DMS79 treated with DMSO at 0.1 percent for 48 hours (cell line): Measurements from ENCODE around the gene OGFOD1.

ENCODE experiments used
- DNase-seq: peaks from one replicate; lab custom pipeline; 2025; lab: John Stamatoyannopoulos, UW

The OGFOD1 gene

DNA sequence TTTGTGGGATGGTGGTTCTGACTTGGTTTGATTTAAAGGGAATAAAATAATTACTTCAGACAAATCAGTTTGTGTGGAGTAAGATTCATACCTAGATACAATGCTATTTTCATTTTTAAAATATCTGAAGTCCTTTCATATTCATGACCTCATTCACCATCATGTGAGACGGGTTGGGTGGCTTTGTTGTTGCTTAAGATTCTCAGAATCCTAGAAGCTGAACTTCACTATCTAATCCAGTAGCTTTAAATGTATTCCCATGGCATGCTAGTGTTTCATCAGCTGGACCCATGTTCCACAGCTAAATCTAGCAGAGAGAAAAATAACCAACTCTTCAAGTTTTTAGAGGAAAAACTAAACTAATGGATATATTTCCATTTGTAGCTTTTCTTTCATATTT lies 23.3 kb upstream of the OGFOD1 start:
- no peak for DNase-seq

DNA sequence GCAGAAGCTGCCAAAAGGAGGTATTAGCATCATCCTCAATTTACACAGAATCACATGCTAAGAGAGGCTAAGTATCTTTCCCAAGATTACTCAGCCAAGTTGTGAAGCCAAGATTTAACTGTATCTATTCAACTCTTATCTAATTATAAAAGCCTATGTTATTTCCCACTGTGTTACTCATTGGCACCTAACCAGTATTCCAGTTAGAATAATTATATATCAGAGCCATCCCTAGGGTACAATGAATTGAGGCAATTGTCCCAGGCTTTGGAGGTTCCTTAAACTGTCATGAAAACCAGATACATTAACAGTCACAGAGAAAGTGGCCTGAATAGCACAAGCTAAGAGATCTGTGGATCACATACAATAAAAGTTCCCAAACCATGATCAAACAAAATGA lies 15.1 kb upstream of the OGFOD1 start:
- no peak for DNase-seq

DNA sequence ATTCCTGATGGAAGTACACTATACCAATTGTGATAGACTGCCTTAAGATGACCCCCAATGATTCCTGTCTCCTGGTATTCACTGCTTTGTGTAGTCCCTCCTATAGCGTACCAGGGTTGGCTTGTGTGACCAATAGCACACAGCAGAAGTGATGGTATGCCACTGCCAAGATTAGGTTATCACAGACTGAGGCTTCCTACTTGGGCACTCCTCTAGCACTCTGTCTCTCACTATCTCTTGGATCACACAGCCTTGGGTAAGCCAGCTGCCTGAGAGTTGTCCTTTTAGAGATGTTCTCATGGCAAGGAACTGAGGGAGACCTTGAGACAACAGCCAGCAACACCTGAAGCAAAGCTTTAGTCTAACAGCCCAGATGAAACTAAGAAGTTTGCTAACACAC lies 13.3 kb upstream of the OGFOD1 start:
- no peak for DNase-seq

DNA sequence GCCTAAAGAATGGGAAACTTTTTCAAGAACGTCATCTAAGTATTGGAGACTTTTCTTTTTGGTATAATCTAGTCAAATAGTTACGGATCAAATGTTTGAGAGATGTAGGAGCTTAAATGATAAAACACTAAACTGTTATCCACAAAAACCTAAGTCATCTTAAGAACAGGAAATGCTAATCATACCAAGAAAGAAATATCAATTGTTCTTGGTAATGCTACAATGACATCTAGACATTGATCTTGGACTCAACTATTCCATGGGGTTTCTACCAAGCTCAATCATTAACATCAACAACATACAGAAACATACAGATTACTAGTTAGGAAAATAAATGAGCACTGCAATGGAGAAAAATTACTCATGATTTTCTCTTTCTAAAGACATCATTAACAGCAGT lies 4.1 kb upstream of the OGFOD1 start:
- no peak for DNase-seq

DNA sequence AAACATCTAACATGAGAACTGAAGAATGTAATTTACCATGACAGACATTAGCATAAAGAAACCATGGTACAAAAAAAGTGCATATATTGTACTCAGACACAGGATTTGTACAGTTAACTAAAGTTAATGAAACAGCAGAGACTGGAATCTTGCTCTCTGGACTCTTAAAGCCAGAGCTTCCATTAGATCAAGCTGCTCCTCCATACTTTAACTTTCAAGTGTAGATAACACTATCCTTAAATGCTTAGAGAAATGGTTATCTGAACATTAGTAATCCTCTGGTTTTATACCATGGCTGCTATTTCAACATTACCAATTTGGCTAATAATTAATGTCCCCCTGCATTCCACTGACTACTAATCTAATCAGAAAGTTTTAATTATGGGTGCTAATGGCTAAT lies 3.3 kb upstream of the OGFOD1 start:
- DNase-seq, result no peak

DNA sequence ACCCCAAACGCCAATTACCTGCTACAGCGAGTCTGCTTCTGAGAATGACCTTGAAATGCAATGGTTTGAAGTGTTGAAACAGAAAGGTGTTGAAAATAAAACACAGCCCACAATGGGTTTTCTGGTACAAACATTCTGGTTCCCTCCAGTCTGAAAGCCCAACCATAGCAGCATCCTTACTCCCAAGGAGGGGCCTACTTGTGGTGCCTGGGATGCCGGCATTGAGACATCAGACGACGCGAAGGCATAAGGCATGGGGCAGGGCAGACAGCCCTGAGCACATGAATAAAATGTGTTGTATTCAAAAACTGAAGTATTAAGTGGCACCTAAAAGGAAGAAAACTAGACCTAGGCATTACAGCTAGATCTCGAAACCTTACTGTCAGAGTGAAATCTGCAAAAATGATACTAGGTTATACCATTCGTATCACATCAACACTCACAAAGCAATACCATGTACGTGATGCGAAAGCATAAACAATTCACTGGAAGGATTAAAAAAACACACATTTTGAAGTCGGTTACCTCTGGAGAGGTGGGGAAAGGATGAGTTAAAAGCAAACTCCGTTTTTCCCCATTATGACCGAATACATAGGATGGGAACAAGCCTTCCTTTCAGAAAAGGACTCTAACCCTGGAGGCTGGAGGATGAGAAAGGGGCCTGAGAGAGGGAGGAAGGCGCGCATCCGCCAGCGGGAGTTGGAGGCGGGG lies 924 bp upstream of the OGFOD1 start:
- peak; percentile 20 for DNase-seq

DNA sequence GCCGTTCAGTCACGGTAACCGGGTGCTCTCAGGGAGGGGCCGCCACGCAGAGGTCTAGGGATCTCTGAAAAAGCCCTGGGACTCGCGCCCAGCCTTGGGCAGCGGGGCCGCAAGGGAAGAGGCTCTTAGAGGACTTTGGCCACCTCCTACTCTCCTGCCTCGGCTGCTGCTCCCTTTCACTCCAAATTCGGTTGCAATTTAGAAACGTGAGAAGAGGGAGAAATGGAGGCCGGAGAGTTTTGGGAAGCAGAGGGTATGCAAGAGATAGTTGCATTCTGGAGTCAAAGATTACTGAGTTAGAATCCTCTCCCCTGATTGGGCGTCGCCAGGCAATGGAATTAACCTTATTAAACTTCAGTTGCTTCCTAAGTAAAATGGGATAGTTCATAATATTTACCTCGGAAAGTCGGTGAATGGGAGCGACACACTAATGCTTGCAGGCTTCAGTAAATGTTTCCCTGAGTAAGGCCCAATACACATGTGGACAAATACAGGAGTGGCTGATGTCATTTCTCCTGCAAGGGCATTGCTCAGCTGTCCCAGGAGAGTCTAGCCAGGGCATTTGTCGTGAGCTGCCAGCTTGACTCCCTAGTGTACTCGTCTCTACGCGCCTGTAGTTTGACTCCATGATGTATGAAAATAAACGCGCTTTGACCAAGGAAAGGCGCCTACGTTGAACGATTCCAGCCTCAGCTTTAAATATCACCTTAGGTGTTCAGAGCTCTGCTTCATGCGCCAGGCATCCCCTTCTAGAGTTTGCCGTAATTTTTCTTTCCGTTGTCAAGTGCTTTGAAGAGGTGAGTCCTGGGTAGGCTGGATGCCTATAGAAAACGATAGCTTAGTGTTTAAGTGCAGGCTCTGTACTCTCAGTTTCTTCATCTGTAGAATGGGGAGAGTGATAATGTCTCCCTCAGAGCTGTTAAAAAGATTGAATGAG lies 667 bp downstream of the OGFOD1 start:
- DNase-seq, result peak; percentile 19

DNA sequence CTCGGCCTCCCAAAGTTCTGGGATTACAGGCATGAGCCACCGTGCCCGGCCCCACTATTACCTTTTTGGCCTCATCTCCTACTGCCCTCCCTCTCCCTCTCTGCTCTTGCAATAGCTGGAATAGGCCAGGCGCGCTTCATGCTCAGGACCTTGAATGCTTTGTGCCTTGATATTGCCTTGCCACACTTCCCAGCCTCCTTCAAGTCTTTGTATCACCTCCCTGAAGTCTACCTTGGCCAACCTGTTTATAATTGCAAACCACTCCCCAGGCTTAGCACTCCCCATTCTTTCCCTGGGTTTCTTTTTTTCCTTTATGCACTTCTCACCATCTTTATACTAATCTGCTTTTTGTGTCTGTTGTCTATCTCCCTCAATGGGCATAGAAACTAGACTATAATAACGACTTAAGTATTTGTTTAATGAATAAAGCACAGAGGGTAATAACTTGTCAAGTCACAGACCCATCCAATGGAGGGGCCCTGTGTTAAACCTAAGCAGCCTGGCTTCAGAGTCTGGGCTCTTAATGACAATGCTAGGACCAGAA lies 6.6 kb downstream of the OGFOD1 start:
- DNase-seq, result no peak

DNA sequence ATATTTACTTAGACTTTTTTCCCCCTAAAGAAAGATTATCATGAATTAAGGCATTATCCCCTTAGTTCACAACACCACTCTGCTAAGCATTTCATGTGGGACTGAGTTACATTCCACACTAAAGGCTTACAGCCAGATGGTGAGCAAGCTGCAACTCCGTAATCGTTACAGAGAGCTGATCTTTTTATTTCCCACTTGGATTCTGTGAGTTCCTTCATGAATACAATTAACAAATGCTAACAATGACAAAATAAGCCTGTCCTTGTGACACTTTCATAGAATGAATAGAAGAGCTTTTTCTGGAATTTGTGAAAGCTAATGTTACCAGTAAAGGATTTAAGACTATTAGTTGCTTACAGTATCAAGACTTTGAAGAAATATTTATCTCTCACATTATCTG lies 8.7 kb downstream of the OGFOD1 start:
- DNase-seq, result no peak

DNA sequence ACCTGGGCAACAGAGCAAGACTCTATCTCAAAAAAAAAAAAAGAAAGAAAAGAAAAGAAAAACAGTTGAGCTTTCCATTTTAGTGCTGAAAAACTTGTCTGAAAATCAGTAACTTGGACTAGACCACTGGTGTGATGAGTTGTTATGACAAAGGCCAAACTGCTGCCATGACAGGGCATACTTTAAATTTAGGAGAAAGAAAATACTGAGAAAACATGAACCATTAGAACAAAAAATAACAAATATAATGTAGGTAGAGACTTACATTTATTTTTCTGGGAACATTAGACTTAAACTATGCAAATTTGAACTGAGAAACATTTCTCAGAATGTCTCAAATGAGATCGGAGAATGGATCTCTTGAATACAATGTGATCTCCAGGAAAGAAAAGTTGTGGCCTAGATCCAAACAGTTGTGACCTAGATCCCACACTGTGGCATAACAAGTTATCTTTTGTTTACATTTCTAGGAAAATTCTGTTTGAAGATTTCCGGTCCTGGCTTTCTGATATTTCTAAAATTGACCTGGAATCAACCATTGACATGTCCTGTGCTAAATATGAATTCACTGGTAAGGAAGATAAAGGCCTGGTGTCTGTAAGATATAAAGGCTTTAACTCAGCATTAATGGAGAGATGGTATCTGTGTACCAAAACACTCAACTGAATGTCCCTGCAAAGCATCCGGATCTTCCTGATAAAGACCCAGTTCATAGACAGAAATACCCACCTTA lies 10.9 kb downstream of the OGFOD1 start:
- DNase-seq, result no peak

DNA sequence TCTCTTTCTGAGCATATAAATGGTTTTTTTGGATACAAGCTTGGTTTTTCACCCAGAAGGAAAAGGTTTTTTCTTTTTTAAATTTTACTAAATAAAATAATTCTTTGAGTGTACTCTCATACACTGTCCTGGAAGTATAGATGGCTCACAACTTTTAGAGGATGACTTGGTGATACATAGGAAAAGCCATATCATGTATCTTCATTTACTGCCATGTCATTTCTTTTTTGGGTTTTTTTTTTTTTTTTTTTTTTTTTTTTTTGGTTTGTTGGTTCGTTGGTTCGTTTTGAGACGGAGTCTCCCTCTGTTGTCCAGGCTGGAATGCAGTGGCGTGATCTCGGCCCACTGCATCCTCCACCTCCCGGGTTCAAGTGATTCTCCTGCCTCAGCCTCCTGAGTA lies 11.8 kb downstream of the OGFOD1 start:
- no peak for DNase-seq

DNA sequence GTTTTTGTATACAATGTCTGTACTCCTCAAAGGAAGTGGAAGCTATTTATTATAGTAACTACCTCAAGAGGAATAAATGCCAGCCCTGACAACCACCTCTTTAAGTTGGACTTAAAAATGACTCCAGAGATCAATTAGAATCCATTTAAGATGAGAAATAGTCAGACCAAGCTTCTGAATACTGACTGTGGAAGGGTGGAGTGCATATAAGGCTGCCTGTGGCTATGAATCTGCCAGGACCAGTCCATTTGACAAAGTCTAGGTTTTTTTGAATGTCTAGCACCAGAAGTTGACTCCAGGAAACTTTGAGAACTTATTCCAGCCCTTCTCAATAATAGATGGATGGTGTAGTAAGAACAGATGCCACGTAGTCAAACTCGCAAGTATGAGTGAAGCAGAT lies 15.0 kb downstream of the OGFOD1 start:
- no peak for DNase-seq

DNA sequence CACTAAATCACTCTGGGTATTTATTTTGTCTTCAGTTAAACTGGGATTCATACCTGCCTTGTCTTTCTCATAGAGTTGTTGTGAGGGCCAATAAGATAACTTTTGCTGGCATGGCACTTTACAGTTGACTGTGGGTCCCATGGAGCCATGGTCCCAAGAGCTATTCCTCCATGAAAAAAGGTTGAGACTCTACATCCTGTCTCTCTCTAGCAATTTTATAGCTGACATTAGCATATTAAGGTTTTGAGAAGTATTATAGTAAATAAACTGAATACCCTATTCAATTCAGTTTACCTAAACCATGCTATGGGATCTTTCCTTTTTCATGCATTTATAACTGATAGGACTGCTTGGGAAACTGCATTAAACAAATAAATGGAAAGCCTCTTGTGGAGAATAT lies 17.4 kb downstream of the OGFOD1 start:
- DNase-seq, result no peak

DNA sequence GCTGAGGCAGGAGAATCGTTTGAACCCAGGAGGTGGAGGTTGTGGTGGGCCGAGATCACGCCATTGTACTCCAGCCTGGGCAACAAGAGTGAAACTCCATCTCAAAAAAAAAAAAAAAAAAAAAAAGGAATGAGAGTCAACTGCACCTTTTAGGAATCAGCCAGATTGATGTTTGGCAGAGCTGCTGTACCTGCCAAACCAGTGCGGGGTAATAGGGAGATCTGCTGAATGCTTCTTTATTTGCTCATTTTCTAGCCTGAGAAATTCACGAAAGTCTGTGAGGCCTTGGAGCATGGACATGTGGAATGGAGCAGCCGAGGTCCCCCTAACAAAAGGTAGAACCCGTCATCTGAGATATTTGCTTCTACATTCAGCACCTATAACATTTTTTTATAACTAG lies 18.4 kb downstream of the OGFOD1 start:
- DNase-seq, result no peak

DNA sequence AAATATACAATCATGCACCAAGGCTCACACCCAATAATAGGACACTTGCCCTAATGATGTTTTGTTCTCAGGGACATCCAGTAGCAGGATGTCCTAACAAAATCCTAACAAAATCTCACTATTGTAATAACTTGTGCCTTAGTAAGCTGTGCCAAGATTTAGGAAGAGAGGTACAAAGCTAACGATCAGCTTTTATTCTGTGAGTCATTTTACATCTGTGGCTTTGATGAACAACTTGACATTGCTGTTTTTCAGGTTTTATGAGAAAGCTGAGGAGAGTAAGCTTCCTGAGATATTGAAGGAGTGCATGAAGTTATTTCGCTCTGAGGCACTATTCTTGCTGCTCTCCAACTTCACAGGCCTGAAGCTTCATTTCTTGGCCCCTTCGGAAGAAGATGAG lies 18.9 kb downstream of the OGFOD1 start:
- no peak for DNase-seq

DNA sequence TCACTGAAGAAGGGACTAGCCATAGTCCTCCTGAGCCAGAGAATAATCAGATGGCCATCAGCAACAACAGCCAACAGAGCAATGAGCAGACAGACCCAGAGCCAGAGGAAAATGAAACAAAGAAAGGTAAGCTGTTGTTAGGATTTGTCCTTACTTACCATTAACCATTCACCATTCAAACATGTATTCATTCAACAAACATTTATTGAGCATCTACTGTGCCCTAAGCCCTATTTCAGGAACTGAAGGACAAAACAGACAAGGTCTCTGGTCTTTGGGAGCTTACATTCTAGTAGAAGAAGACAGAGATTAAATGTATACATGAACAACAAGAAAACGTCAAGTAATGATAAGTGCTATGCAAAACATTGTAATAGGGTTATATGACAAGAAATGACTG lies 19.3 kb downstream of the OGFOD1 start:
- no peak for DNase-seq

DNA sequence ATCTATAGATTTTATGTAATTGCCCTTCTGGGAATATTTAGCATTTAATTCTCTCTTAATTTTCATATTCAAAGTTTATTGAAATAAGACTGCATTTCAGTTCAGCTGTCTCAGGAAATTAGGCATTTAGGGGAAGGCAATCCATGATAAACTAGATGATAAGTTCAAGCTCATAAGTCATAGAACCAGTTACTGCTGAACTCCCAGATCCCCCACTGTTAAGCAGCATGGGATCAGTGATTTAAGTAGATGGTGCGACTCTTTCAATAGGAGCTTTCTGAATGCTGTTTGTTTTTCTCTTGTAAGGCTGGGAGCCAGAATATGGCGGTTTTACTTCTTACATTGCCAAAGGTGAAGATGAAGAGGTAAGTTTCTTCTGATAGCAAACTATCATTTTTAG lies 23.8 kb downstream of the OGFOD1 start:
- DNase-seq, result no peak

DNA sequence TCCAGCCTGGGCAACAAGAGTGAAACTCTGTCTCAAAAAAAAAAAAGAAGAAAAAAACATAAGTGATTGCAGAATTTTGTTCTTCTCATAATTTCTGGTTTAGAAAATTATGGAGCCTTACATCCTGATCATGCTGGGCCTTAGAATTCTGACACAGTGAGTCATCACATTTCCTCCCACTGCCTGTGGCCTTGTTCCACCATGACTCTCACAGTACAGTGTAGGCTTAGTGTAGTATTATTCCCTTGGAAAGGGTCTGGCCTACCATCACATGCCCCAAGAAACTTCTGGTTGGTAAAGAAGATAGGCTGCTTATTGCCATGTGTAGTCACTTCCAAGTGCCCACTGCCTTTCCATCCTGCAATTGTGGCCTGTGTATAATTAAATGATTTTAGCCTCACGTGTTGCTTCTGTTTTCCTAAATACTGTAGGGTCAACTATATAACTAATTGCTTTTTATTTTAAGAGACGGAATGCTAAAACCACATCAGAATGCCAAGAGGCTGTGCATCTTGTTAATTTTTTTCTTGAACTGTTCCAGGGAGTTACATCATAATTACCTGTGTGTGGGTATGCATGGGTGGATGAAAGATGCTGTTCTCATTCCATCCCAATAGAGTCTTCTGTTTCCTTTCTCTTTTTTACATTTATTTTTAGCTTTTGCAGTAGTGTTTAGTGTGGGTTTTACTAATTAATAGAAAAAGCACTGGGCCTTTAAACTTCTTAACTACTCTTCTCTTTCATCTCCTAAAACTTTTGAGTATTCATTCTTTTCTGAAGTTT lies 25.9 kb downstream of the OGFOD1 start:
- no peak for DNase-seq

DNA sequence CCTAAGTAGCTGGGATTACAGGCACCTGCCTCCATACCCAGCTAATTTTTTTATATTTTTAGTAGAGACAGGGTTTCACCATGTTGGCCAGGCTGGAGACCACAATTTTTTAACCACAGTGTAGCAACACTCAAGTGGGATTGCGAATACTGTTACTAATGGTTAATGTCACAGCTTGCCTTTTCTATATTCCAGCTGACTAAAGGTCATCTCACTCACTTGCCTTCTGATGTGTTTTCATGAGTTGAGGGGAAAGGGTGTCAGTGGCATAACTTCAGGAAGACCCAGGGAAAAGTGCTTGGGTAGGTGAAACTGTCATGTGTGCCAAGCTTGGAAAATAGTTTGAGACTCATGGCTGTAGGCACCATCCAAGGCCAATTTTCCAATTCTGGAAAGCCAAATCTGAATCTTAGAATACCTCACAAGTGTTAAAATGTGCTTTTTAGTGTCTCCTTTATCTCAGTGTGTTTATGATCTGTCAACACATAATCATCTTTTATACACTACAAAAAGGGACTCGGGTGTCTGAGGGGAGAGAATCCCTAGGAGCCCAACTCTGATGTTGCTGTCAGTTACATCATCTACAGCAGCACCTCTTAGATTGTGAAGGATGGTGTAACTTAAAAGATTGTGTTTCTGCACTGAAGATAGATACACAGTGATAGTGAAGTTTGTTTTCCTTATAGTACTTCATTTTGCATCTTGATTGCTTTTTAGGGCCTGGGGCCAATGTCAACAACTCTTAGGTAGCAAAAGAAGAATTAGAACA lies 27.1 kb downstream of the OGFOD1 start:
- DNase-seq, result no peak

DNA sequence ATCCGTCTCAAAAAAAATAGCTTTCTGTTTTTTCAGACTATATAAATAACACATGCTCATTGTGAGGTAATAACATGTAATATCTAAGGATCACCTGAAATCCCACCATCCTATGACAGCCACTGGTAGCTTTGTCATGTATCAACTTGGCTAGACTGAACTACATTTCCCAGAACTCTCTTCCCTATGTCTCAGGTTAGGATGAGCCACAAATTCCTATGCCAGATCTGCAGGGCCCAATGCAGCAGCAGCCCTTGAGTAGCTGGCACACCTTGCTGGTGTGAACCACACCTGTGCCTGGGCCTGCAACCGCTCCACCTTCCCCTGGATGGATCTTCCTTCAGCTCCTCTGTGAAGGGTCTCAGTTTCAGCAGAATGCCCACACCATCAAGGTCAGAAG lies 28.1 kb downstream of the OGFOD1 start:
- DNase-seq, result no peak
